Activated CD4-positive, alpha-beta memory T cell treated with anti-CD3 and anti-CD28 coated beads for 36 hours (primary cell): ENCODE measurements around the gene PPOX. TPM values are rescaled to one million over a fixed set of nuclear protein-coding genes. Genes with fewer than 3 reads are reported as not detected.

Experiments used
- CTCF ChIA-PET: fragments of 350-600 bp; sonication (Branson Sonifier 250); formaldehyde crosslinking; loops from one replicate; lab custom pipeline; 2021; ENCODE audit warnings: antibody characterized with exemption, inconsistent platforms; lab: Charles Lee
- POLR2A ChIA-PET: fragments of 350-600 bp; sonication (Branson Sonifier 250); formaldehyde crosslinking; loops from one replicate; lab custom pipeline; 2021; ENCODE audit warnings: antibody characterized with exemption; lab: Charles Lee
- DNase-seq: peaks from one replicate; pipeline ENCODE4 v3.0.0-alpha.2; 2020
- H3K27ac Mint-ChIP-seq: one replicate; pipeline ENCODE4 v1.8.0; 2021; ENCODE audit warnings: mixed read lengths
- H3K27me3 Mint-ChIP-seq: one replicate; pipeline ENCODE4 v1.8.0; 2021; ENCODE audit warnings: mixed read lengths
- H3K36me3 Mint-ChIP-seq: one replicate; pipeline ENCODE4 v1.8.0; 2021; ENCODE audit warnings: mixed read lengths
- H3K4me1 Mint-ChIP-seq: one replicate; pipeline ENCODE4 v1.8.0; 2021; ENCODE audit warnings: low read depth, mixed read lengths
- H3K4me3 Mint-ChIP-seq: one replicate; pipeline ENCODE4 v1.8.0; 2021; ENCODE audit warnings: mild to moderate bottlenecking, mixed read lengths
- H3K9me3 Mint-ChIP-seq: one replicate; pipeline ENCODE4 v1.8.0; 2021; ENCODE audit warnings: mixed read lengths
- intact Hi-C: fragments of 100-400 bp; cut with micrococcal nuclease; formaldehyde crosslinking; loops from one replicate; pipeline ENCODE4 v1.15.1; 2023
- total RNA-seq, 2 experiments: library from RNA; stranded (reverse); gene quantifications; one replicate each; pipeline ENCODE4 v1.2.3, GENCODE V29; 2021

The PPOX gene
- total RNA-seq, 2 experiments from 2014 or later: 27.0 to 30.7 TPM

- Mint-ChIP-seq H3K27ac (no peak overlapping the region), H3K4me1 (peaks cover 59% of the 10 kb centered on the region), H3K4me3 (no peak overlapping the region), H3K27me3 (no peaks in the 10 kb centered on the region), H3K9me3 (no peaks in the 10 kb centered on the region), H3K36me3 (no peaks in the 10 kb centered on the region)
- POLR2A ChIA-PET: no interaction called here
- CTCF ChIA-PET: no interaction called here
- DNase-seq: no peak
- intact Hi-C loops: no loop called here
Observed at GRCh38 chr1:161189036-161189435, 22.8 kb downstream of the PPOX start.

DNA sequence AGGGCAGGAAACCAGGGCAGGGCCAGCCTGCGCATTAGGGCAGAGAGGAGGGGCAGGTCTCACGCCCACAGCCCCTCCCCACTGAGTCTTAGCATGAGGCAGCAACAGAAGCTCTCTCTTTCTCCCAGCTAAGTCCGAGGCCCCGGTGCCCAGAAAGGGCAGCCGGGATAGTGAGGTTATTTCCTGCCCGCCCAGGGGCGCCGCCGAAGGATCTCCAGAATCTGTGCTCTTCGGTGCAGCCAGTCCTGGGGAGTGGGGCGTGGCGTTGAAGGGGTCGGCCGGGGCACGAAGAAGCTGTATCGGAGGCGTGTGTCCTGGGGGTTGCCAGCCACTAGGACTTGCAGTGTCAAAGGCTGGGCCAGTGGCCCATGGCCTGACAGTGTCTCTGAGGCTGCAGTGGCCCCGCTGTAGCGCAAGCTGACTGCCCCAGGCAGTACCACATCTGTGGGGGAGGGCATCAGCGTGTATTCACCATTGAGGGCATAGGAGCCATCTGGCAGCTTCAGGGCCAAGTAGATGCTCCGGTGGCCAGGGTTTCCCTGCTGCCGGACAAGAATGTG lies 24.8 kb downstream of the PPOX start:
- no peak for DNase-seq
- Mint-ChIP-seq H3K36me3 (no peaks in the 10 kb centered on the region), H3K4me1 (peaks cover 47% of the 10 kb centered on the region), H3K27me3 (no peaks in the 10 kb centered on the region), H3K4me3 (no peak overlapping the region), H3K9me3 (no peaks in the 10 kb centered on the region), H3K27ac (no peak overlapping the region)
- ChIA-PET CTCF (interaction anchor here (0.7 to 5.0 kb wide), 14 partner anchors 9 to 211 kb away, joined by 3 to 69 read pairs (median 8); partner anchors contain the start of genes APOA2, NDUFS2, PPOX and TOMM40L), POLR2A (interaction anchor here (0.7 to 2.0 kb wide), 3 partner anchors 9 to 66 kb away, joined by 3 to 8 read pairs (median 4); partner anchors contain the start of gene PPOX)
- intact Hi-C loops: no loop called here

DNA sequence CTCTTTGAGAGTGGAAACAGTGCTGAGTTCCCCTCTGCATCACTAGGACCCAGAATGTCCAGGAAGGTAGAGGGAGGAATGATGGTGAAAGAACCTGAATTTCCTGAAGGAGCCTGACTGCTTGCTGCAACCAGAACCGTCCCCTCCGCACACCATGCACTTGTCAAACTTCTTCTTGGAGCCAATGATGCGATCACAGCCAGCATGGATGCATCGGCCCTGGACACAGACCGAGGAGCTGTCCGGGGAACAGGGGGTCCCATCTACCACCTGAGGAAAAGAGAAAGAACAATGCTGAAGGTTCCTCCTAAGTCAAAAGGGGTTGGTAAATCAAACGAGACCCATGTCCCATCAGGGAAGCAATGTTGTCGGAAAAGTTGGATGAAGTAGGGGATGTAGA lies 25.7 kb downstream of the PPOX start:
- H3K4me3 Mint-ChIP-seq: no peak overlapping the region
- H3K4me1 Mint-ChIP-seq: peaks cover 37% of the 10 kb centered on the region
- POLR2A ChIA-PET: interaction anchor here (1.5 to 2.0 kb wide), 3 partner anchors 10 to 26 kb away, joined by 4 to 8 read pairs (median 8); partner anchors contain the start of genes NDUFS2 and PPOX

GRCh38 chr1:161192476-161193465 lies 26.5 kb downstream of the PPOX start:
- Mint-ChIP-seq H3K27me3 (no peaks in the 10 kb centered on the region), H3K4me1 (peaks cover 29% of the 10 kb centered on the region), H3K36me3 (no peaks in the 10 kb centered on the region), H3K4me3 (no peak overlapping the region), H3K27ac (peak overlapping the region; percentile 42), H3K9me3 (no peaks in the 10 kb centered on the region)
- POLR2A ChIA-PET: interaction anchor here (1.5 to 2.0 kb wide), 3 partner anchors 9 to 27 kb away, joined by 4 to 8 read pairs (median 8); partner anchors contain the start of genes NDUFS2 and PPOX
- intact Hi-C loops: loop anchor here (1.0 kb wide), 1 partner anchor 33 kb away; no protein-coding TSS in a partner anchor
- peak; percentile 81 for DNase-seq
- CTCF ChIA-PET: interaction anchor here (0.8 to 5.0 kb wide), 21 partner anchors 10 to 194 kb away, joined by 3 to 69 read pairs (median 7); partner anchors contain the start of genes B4GALT3, CFAP126, NDUFS2 and PCP4L1

More for the DNA sequence above, 25.7 kb downstream of the PPOX start:
- H3K9me3 Mint-ChIP-seq: no peaks in the 10 kb centered on the region
- H3K36me3 Mint-ChIP-seq: no peaks in the 10 kb centered on the region
- no peaks in the 10 kb centered on the region for H3K27me3 Mint-ChIP-seq
- intact Hi-C loops: loop anchor here (1.0 kb wide), 1 partner anchor 33 kb away; no protein-coding TSS in a partner anchor
- DNase-seq: no peak
- no peak overlapping the region for H3K27ac Mint-ChIP-seq
- CTCF ChIA-PET: interaction anchor here (0.7 to 5.0 kb wide), 20 partner anchors 10 to 210 kb away, joined by 3 to 69 read pairs (median 7); partner anchors contain the start of genes APOA2, B4GALT3, CFAP126 and NDUFS2

DNA sequence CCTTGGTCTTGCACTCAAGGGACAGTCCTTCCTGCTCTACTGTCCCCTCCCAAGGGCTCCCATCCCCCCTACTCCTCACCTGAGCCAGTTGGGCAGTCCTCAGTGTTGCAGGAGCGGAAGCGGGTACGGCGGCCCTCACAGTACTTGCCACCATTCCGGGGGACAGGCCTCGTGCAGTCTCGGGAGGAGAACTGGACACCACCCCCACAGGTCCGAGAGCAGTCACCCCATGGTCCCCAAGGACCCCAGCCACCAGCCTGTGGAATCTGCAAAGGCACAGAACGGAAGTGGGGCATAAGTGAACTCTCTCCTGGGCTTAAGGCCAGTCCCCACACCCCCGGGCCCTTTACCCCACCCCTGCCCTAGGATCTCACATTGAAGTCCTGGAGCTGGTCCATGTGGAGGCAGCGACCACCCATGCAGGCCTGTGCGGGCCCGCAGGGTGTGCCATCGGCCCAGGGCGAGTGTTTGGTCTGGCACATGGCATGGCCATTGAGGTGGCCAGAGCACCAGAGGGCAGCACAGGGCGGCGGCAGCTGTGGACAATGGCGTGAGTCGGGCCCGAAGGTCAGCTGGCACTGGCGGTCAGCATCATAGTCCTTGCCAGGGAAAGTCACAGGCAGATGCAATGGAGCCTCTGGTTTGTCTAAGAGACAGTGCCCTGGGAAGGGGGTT lies 27.5 kb downstream of the PPOX start:
- H3K4me3 Mint-ChIP-seq: no peak overlapping the region
- no peaks in the 10 kb centered on the region for H3K27me3 Mint-ChIP-seq
- intact Hi-C loops: no loop called here
- peaks cover 25% of the 10 kb centered on the region for H3K4me1 Mint-ChIP-seq
- H3K36me3 Mint-ChIP-seq: no peaks in the 10 kb centered on the region
- H3K27ac Mint-ChIP-seq: peak overlapping the region; percentile 28
- CTCF ChIA-PET: interaction anchor here (1.4 to 5.0 kb wide), 5 partner anchors 10 to 32 kb away, joined by 4 to 69 read pairs (median 7); partner anchors contain the start of genes B4GALT3, NDUFS2 and TOMM40L
- POLR2A ChIA-PET: interaction anchor here (2.0 kb wide), 1 partner anchor 8 kb away, joined by 8 read pairs; the partner anchor contains the start of gene NDUFS2
- no peaks in the 10 kb centered on the region for H3K9me3 Mint-ChIP-seq
- DNase-seq: no peak

- H3K9me3 Mint-ChIP-seq: no peaks in the 10 kb centered on the region
- no peak overlapping the region for H3K4me3 Mint-ChIP-seq
- no peaks in the 10 kb centered on the region for H3K27me3 Mint-ChIP-seq
- peak overlapping the region; percentile 14 for H3K27ac Mint-ChIP-seq
- intact Hi-C loops: no loop called here
- ChIA-PET POLR2A (no interaction called here), CTCF (no interaction called here)
- peaks cover 27% of the 10 kb centered on the region for H3K4me1 Mint-ChIP-seq
- DNase-seq: no peak
- H3K36me3 Mint-ChIP-seq: no peaks in the 10 kb centered on the region
Observed at GRCh38 chr1:161195171-161195570, 28.9 kb downstream of the PPOX start.

- H3K27me3 Mint-ChIP-seq: no peaks in the 10 kb centered on the region
- POLR2A ChIA-PET: no interaction called here
- H3K36me3 Mint-ChIP-seq: no peaks in the 10 kb centered on the region
- peaks cover 36% of the 10 kb centered on the region for H3K4me1 Mint-ChIP-seq
- H3K9me3 Mint-ChIP-seq: no peaks in the 10 kb centered on the region
- H3K27ac Mint-ChIP-seq: no peak overlapping the region
- no peak overlapping the region for H3K4me3 Mint-ChIP-seq
- intact Hi-C loops: no loop called here
- no peak for DNase-seq
- CTCF ChIA-PET: no interaction called here
Observed at GRCh38 chr1:161196111-161196510, 29.9 kb downstream of the PPOX start.

GRCh38 chr1:161196521-161197451 lies 30.6 kb downstream of the PPOX start:
- CTCF ChIA-PET: interaction anchor here (1.1 to 2.8 kb wide), 2 partner anchors 15 to 30 kb away, joined by 3 to 16 read pairs; partner anchors contain the start of gene TOMM40L
- Mint-ChIP-seq H3K4me3 (no peak overlapping the region), H3K36me3 (no peaks in the 10 kb centered on the region), H3K27ac (no peak overlapping the region), H3K9me3 (no peaks in the 10 kb centered on the region), H3K27me3 (no peaks in the 10 kb centered on the region), H3K4me1 (peaks cover 43% of the 10 kb centered on the region)
- POLR2A ChIA-PET: no interaction called here
- no peak for DNase-seq
- intact Hi-C loops: no loop called here

GRCh38 chr1:161197560-161198193 lies 31.5 kb downstream of the PPOX start:
- peaks cover 41% of the 10 kb centered on the region for H3K4me1 Mint-ChIP-seq
- H3K4me3 Mint-ChIP-seq: no peak overlapping the region
- no peaks in the 10 kb centered on the region for H3K27me3 Mint-ChIP-seq
- ChIA-PET POLR2A (no interaction called here), CTCF (interaction anchor here (1.1 to 2.8 kb wide), 2 partner anchors 16 to 29 kb away, joined by 3 to 16 read pairs; partner anchors contain the start of gene TOMM40L)
- intact Hi-C loops: no loop called here
- H3K36me3 Mint-ChIP-seq: no peaks in the 10 kb centered on the region
- H3K27ac Mint-ChIP-seq: peak overlapping the region; percentile 9
- no peak for DNase-seq
- H3K9me3 Mint-ChIP-seq: no peaks in the 10 kb centered on the region

DNA sequence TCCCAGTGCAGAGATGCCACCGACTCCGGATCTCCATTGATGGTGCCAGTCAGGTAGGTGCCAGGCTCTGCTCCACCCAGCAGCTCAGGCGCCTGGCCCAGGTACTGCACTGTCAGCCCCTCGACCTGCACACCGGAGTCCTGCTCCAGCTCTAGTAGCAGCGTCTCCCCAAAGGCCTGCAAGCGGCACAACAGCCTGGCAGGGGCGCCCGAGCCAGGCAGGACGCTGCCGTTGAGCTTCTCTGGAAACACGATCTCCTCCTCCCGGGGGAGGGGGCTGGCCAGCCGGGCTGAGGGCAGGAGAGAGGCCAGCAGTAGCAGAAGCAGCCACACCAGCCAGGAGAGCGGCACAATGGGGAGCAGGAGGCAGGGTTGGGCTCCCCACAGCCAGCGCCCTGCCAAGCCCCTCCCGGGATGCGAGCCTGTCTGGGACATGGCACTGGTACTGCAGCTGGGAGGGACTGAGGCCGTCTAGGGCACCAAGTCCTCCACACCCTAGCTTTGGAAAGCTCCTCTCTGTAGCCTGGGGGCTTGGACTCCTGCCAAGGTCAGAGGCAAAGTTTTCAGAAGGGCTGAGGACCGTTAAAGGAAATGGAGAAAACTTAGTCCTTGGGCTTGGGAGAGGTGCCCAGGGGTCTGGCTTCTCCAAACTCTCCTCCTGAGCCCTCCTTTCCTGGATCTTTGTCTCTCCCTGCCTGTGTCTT lies 32.1 kb downstream of the PPOX start:
- intact Hi-C loops: no loop called here
- peaks cover 40% of the 10 kb centered on the region for H3K4me1 Mint-ChIP-seq
- ChIA-PET POLR2A (no interaction called here), CTCF (interaction anchor here (1.8 to 2.8 kb wide), 2 partner anchors 17 to 28 kb away, joined by 6 to 16 read pairs; partner anchors contain the start of gene TOMM40L)
- no peaks in the 10 kb centered on the region for H3K27me3 Mint-ChIP-seq
- no peaks in the 10 kb centered on the region for H3K9me3 Mint-ChIP-seq
- no peak for DNase-seq
- H3K27ac Mint-ChIP-seq: peak overlapping the region; percentile 4
- peaks cover 2% of the 10 kb centered on the region for H3K36me3 Mint-ChIP-seq
- no peak overlapping the region for H3K4me3 Mint-ChIP-seq
